OCI-LY3 (cell line): Measurements from ENCODE around the gene PPAT.

ENCODE experiments used
- H2AFZ ChIP-seq: fragments of 200-600, 300-600 bp; shearing (Covaris generic); 2 replicates; pipeline ENCODE4 v1.6.0; 2014; ENCODE audit warnings: antibody characterized with exemption, low read depth, low read length
- H3K27ac ChIP-seq: fragments of 200-600, 300-600 bp; sonication (generic); 2 replicates; pipeline ENCODE4 v1.5.1; 2014; ENCODE audit warnings: mild to moderate bottlenecking, low read length, moderate library complexity, mixed read lengths
- H3K27me3 ChIP-seq: fragments of 200-600, 300-600 bp; sonication (generic); 2 replicates; pipeline ENCODE4 v1.6.1; 2014; ENCODE audit warnings: low read depth, low read length, mixed read lengths
- H3K36me3 ChIP-seq: fragments of 200-600, 300-600 bp; sonication (generic); replicated peaks from 2 replicates; pipeline ENCODE3; 2014; ENCODE audit warnings: low read depth, low read length, mixed read lengths
- H3K4me1 ChIP-seq: fragments of 300-600, 200-600 bp; sonication (generic); 2 replicates; pipeline ENCODE4 v1.6.1; 2014; ENCODE audit warnings: low read length, mixed read lengths
- H3K4me2 ChIP-seq: fragments of 200-600, 300-600 bp; sonication (generic); 2 replicates; pipeline ENCODE4 v1.6.1; 2014; ENCODE audit warnings: low read length, mixed read lengths
- H3K4me3 ChIP-seq: fragments of 300-600, 200-600 bp; sonication (generic); 2 replicates; pipeline ENCODE4 v1.5.1; 2014; ENCODE audit warnings: antibody characterized with exemption, mild to moderate bottlenecking, low read length, moderate library complexity
- H3K79me2 ChIP-seq: fragments of 300-600, 200-600 bp; shearing (Covaris generic); 2 replicates; pipeline ENCODE4 v1.6.1; 2014; ENCODE audit warnings: mild to moderate bottlenecking, low read length, mixed read lengths
- H3K9ac ChIP-seq: fragments of 300-600, 200-600 bp; shearing (Covaris generic); 2 replicates; pipeline ENCODE4 v1.6.0; 2014; ENCODE audit warnings: mild to moderate bottlenecking, low read length, moderate library complexity
- H3K9me3 ChIP-seq: fragments of 200-600, 300-600 bp; shearing (Covaris generic); 2 replicates; pipeline ENCODE4 v1.6.1; 2014; ENCODE audit warnings: low read length, mixed read lengths; ENCODE audit not compliant: insufficient read depth
- H4K20me1 ChIP-seq: fragments of 200-600, 300-600 bp; sonication (generic); 2 replicates; pipeline ENCODE4 v1.6.1; 2016; ENCODE audit warnings: low read length, mixed read lengths; ENCODE audit not compliant: insufficient read depth
- CTCF ChIP-seq: fragments of 200-600, 300-600 bp; sonication (generic); IDR thresholded peaks from 2 replicates; pipeline ENCODE4 v1.5.1; 2014; ENCODE audit warnings: antibody characterized with exemption, low read length, low read depth
- EZH2phosphoT487 ChIP-seq: fragments of 200-600 bp; shearing (Covaris generic); IDR thresholded peaks from 2 replicates; pipeline ENCODE4 v1.6.1; 2018; ENCODE audit warnings: antibody characterized with exemption, mixed run types, low read depth

Gene PPAT

GRCh38 chr4:56386091-56386490, 49.3 kb downstream of the PPAT start:
- H3K79me2 ChIP-seq = peaks cover 28% of the 10 kb centered on the region
- H3K9me3 ChIP-seq = no peaks in the 10 kb centered on the region
- peaks cover 23% of the 10 kb centered on the region for H3K4me1 ChIP-seq
- H3K27me3 ChIP-seq = no peaks in the 10 kb centered on the region
- H3K4me3 ChIP-seq = peak overlapping the region; percentile 91
- no peak for TF ChIP-seq CTCF
- TF ChIP-seq EZH2phosphoT487 = no peak
- H3K27ac ChIP-seq = no peak overlapping the region; the same call in 1 of the 2 replicates
- H4K20me1 ChIP-seq = no peaks in the 10 kb centered on the region
- H3K4me2 ChIP-seq = peak overlapping the region; percentile 46
- no peak overlapping the region for H3K9ac ChIP-seq
- H2AFZ ChIP-seq = no peak overlapping the region
- H3K36me3 ChIP-seq = no peaks in the 10 kb centered on the region

- no peaks in the 10 kb centered on the region for H4K20me1 ChIP-seq
- H3K79me2 ChIP-seq = no peaks in the 10 kb centered on the region
- no peak overlapping the region for H3K4me3 ChIP-seq
- no peak overlapping the region for H3K4me2 ChIP-seq
- no peak overlapping the region for H2AFZ ChIP-seq
- H3K4me1 ChIP-seq = no peaks in the 10 kb centered on the region
- H3K27me3 ChIP-seq = no peaks in the 10 kb centered on the region
- no peak overlapping the region for H3K27ac ChIP-seq
- no peaks in the 10 kb centered on the region for H3K9me3 ChIP-seq
- no peak overlapping the region for H3K9ac ChIP-seq
- H3K36me3 ChIP-seq = peaks cover 5% of the 10 kb centered on the region
- TF ChIP-seq EZH2phosphoT487 (no peak), CTCF (no peak)
Observed at GRCh38 chr4:56375458-56375857, 60.0 kb downstream of the PPAT start.

GRCh38 chr4:56374956-56375355, 60.5 kb downstream of the PPAT start:
- no peak overlapping the region for H3K4me3 ChIP-seq
- no peaks in the 10 kb centered on the region for H4K20me1 ChIP-seq
- H3K27me3 ChIP-seq = no peaks in the 10 kb centered on the region
- H3K9me3 ChIP-seq = no peaks in the 10 kb centered on the region
- H3K4me1 ChIP-seq = no peaks in the 10 kb centered on the region
- TF ChIP-seq CTCF (no peak), EZH2phosphoT487 (no peak)
- H3K36me3 ChIP-seq = peaks cover 5% of the 10 kb centered on the region
- H3K4me2 ChIP-seq = no peak overlapping the region
- H3K79me2 ChIP-seq = no peaks in the 10 kb centered on the region
- no peak overlapping the region for H3K27ac ChIP-seq
- no peak overlapping the region for H3K9ac ChIP-seq
- no peak overlapping the region for H2AFZ ChIP-seq

- Histone ChIP-seq H3K4me3 (no peak overlapping the region), H4K20me1 (no peaks in the 10 kb centered on the region), H3K27me3 (no peaks in the 10 kb centered on the region), H3K4me1 (no peaks in the 10 kb centered on the region), H2AFZ (no peak overlapping the region), H3K9ac (no peak overlapping the region), H3K4me2 (no peak overlapping the region), H3K36me3 (peaks cover 7% of the 10 kb centered on the region), H3K9me3 (no peaks in the 10 kb centered on the region), H3K79me2 (no peaks in the 10 kb centered on the region), H3K27ac (no peak overlapping the region)
- TF ChIP-seq EZH2phosphoT487 = no peak
- TF ChIP-seq CTCF = no peak
Observed at GRCh38 chr4:56372774-56373173, 62.6 kb downstream of the PPAT start.
